HepG2 (cell line): ENCODE results near the gene ZMYM1. TPM values are rescaled to one million over a fixed set of nuclear protein-coding genes. Genes with fewer than 3 reads are reported as not detected.

Source experiments
- ARNT2 ChIP-seq: sonication (generic); formaldehyde crosslinking; IDR thresholded peaks from 2 replicates; pipeline ENCODE4 v1.8.0; 2022; ENCODE audit warnings: mild to moderate bottlenecking, low read depth, missing genetic modification reagents, moderate library complexity
- BRD4 ChIP-seq: sonication (generic); formaldehyde crosslinking; IDR thresholded peaks from 2 replicates; pipeline ENCODE4 v1.4.0; 2020; ENCODE audit warnings: missing genetic modification reagents
- ESRRA ChIP-seq: sonication (generic); formaldehyde crosslinking; IDR thresholded peaks from 2 replicates; pipeline ENCODE4 v1.5.1; 2020; ENCODE audit warnings: mild to moderate bottlenecking, low read depth, missing genetic modification reagents
- KAT2B ChIP-seq: fragments of 150-350 bp; IDR thresholded peaks from 2 replicates; pipeline ENCODE4 v1.6.1; 2014; ENCODE audit warnings: low read depth, low read length, borderline replicate concordance
- KDM2A ChIP-seq: sonication (generic); formaldehyde crosslinking; IDR thresholded peaks from 2 replicates; pipeline ENCODE4 v1.4.0; 2020; ENCODE audit warnings: low read depth, missing genetic modification reagents, borderline replicate concordance
- KLF15 ChIP-seq: sonication (generic); formaldehyde crosslinking; IDR thresholded peaks from 2 replicates; pipeline ENCODE4 v1.8.1; 2023; ENCODE audit warnings: borderline replicate concordance, mild to moderate bottlenecking, inconsistent platforms, missing genetic modification reagents, mixed read lengths
- MTF1 ChIP-seq: sonication (generic); formaldehyde crosslinking; IDR thresholded peaks from 2 replicates; pipeline ENCODE4 v1.5.0; 2020; ENCODE audit warnings: missing genetic modification reagents
- PITX1 ChIP-seq: sonication (generic); formaldehyde crosslinking; IDR thresholded peaks from 2 replicates; pipeline ENCODE4 v1.5.1; 2020; ENCODE audit warnings: mild to moderate bottlenecking, missing genetic modification reagents
- SAFB2 ChIP-seq: sonication (generic); formaldehyde crosslinking; IDR thresholded peaks from 2 replicates; pipeline ENCODE4 v1.5.1; 2020; ENCODE audit warnings: missing genetic modification reagents, low read depth, mild to moderate bottlenecking, borderline replicate concordance
- SETDB1 ChIP-seq: sonication (generic); formaldehyde crosslinking; IDR thresholded peaks from 2 replicates; pipeline ENCODE4 v1.5.1; 2020; ENCODE audit warnings: missing genetic modification reagents, mild to moderate bottlenecking, borderline replicate concordance
- TSC22D2 ChIP-seq: sonication (generic); formaldehyde crosslinking; IDR thresholded peaks from 2 replicates; pipeline ENCODE4 v1.5.1; 2020; ENCODE audit warnings: missing genetic modification reagents, mild to moderate bottlenecking, borderline replicate concordance
- ZNF292 ChIP-seq: sonication (generic); formaldehyde crosslinking; IDR thresholded peaks from 2 replicates; pipeline ENCODE4 v1.8.1; 2022; ENCODE audit warnings: mild to moderate bottlenecking, low read depth, missing genetic modification reagents, borderline replicate concordance
- ZNF468 ChIP-seq: sonication (generic); formaldehyde crosslinking; IDR thresholded peaks from 2 replicates; pipeline ENCODE4 v1.8.0; 2022; ENCODE audit warnings: mild to moderate bottlenecking, moderate library complexity, missing genetic modification reagents
- ZNF562 ChIP-seq: sonication (generic); formaldehyde crosslinking; IDR thresholded peaks from 2 replicates; pipeline ENCODE4 v1.8.0; 2022; ENCODE audit warnings: missing genetic modification reagents, borderline replicate concordance
- ZNF772 ChIP-seq: sonication (generic); formaldehyde crosslinking; IDR thresholded peaks from 2 replicates; pipeline ENCODE4 v1.5.0; 2020; ENCODE audit warnings: mild to moderate bottlenecking, missing genetic modification reagents
- ZNF777 ChIP-seq: sonication (generic); formaldehyde crosslinking; IDR thresholded peaks from 2 replicates; pipeline ENCODE4 v1.4.0; 2020; ENCODE audit warnings: missing genetic modification reagents
- polyA plus RNA-seq, 8 experiments: library from polyadenylated mRNA; depleted of rRNA in 3 of 8; stranded (reverse) in 7 of 8; unstranded in 1 of 8; fragments of >200 nt; fragmentation: Illumina TruSeq in 4 of 8; extraction: Trizol in 4 of 8; gene quantifications; 2 replicates each; pipeline versions ENCODE4 v1.2.1 to v1.2.3, GENCODE V29; 2011 to 2016; ENCODE audit warnings: low read depth in 4 of 8, missing spikeins in 1 of 8, mixed read lengths in 1 of 8; ENCODE audit not compliant: insufficient read depth in 1 of 8
- total RNA-seq, 5 experiments: library from RNA; depleted of rRNA; stranded (reverse); fragments of >200 nt; fragmentation: Illumina TruSeq; extraction: Trizol; gene quantifications; 2 replicates each; pipeline ENCODE4 v1.2.3, GENCODE V29; 2016; ENCODE audit warnings: low read depth in 1 of 5
- TF ChIP-seq, protein P1 (sequence below): sonication (generic); formaldehyde crosslinking; IDR thresholded peaks from 2 replicates; pipeline ENCODE4 v1.5.1; 2020; ENCODE audit warnings: mild to moderate bottlenecking, missing genetic modification reagents, borderline replicate concordance
- TF ChIP-seq, protein P2 (sequence below): sonication (generic); formaldehyde crosslinking; IDR thresholded peaks from 2 replicates; pipeline ENCODE4 v1.5.0; 2020; ENCODE audit warnings: missing genetic modification reagents
- TF ChIP-seq, protein P3 (sequence below): sonication (generic); formaldehyde crosslinking; IDR thresholded peaks from 2 replicates; pipeline ENCODE4 v1.8.1; 2023; ENCODE audit warnings: missing genetic modification reagents, inconsistent platforms, borderline replicate concordance
- TF ChIP-seq, protein P4 (sequence below): sonication (generic); formaldehyde crosslinking; IDR thresholded peaks from 2 replicates; pipeline ENCODE4 v1.4.0; 2020; ENCODE audit warnings: missing genetic modification reagents, mild to moderate bottlenecking, borderline replicate concordance
- TF ChIP-seq, protein P5 (sequence below): sonication (generic); formaldehyde crosslinking; IDR thresholded peaks from 2 replicates; pipeline ENCODE4 v1.4.0; 2020; ENCODE audit warnings: missing genetic modification reagents

Gene ZMYM1
- total and polyA plus RNA-seq, 2 of the 13 experiments (the other 11 are each of a cell fraction or from before 2014, with no cell fraction given), result 10.0 to 16.2 TPM

DNA sequence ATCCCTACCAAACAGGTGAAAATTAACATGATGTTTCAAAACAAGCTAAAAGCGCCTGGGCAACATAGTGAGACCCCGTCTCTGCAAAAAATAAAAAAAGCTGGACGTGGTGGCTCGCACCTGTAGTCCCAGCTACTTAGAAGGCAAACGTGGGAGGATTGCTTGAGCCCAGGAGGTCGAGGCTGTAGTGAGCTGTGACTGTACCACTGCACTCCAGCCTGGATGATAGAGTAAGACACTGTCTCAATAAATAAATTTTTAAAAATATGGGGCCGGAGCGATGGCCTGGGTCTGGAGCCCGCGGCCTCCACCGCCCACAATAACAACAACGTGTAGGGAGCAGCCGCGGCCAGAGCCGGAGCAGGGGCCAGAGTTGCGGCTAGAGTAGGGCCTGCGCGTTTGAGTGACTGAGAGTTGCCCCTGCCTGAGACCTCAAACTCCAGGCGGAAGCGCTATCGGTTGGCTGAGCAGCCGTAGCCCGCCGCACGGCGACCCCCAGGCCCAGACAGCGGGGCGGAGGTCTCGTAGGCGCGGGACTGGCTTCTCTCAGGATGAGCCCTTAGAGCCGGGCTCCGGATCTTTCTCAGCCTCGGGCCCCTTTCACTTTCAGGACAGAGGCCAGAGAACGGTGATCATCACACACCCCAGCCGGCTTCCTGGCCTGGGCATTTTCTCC, 41.4 kb downstream of the ZMYM1 start (continued):
- TF ChIP-seq, protein P1, sequence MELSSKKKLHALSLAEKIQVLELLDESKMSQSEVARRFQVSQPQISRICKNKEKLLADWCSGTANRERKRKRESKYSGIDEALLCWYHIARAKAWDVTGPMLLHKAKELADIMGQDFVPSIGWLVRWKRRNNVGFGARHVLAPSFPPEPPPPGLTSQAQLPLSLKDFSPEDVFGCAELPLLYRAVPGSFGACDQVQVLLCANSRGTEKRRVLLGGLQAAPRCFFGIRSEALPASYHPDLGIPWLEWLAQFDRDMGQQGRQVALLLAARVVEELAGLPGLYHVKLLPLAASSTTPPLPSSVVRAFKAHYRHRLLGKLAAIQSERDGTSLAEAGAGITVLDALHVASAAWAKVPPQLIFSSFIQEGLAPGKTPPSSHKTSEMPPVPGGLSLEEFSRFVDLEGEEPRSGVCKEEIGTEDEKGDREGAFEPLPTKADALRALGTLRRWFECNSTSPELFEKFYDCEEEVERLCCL, result no peak
- TF ChIP-seq SETDB1 (CRISPR knock-in tag) (no peak), ESRRA (CRISPR knock-in tag) (no peak), SAFB2 (CRISPR knock-in tag) (no peak), KLF15 (CRISPR knock-in tag) (no peak), ZNF772 (no peak), KDM2A (CRISPR knock-in tag) (peak; percentile 59; the same call in 1 of the 2 replicates), ZNF292 (CRISPR knock-in tag) (peak; percentile 69; the same call in 1 of the 2 replicates), ZNF777 (CRISPR knock-in tag) (peak; percentile 27; the same call in 1 of the 2 replicates), KAT2B (no peak), TSC22D2 (CRISPR knock-in tag) (no peak), ARNT2 (CRISPR knock-in tag) (0 out of 2 replicates have a peak, but pooled peaks have one; percentile 24), PITX1 (peak; percentile 13; the same call in 1 of the 2 replicates), BRD4 (CRISPR knock-in tag) (peak; percentile 75; the same call in 1 of the 2 replicates), MTF1 (CRISPR knock-in tag) (no peak), ZNF562 (CRISPR knock-in tag) (no peak), ZNF468 (CRISPR knock-in tag) (no peak)
- TF ChIP-seq, protein P2, sequence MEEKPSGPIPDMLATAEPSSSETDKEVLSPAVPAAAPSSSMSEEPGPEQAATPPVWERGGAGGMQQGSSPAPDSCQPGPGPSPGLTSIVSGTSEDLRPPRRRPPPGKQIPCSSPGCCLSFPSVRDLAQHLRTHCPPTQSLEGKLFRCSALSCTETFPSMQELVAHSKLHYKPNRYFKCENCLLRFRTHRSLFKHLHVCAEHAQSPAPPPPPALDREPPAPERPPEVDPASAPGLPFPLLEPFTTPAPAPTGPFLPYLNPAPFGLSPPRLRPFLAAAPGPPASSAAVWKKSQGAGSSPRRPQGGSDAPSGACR (CRISPR knock-in tag), result no peak
- TF ChIP-seq, protein P3, sequence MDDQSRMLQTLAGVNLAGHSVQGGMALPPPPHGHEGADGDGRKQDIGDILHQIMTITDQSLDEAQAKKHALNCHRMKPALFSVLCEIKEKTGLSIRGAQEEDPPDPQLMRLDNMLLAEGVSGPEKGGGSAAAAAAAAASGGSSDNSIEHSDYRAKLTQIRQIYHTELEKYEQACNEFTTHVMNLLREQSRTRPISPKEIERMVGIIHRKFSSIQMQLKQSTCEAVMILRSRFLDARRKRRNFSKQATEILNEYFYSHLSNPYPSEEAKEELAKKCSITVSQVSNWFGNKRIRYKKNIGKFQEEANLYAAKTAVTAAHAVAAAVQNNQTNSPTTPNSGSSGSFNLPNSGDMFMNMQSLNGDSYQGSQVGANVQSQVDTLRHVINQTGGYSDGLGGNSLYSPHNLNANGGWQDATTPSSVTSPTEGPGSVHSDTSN (CRISPR knock-in tag), result no peak
- TF ChIP-seq, protein P4, sequence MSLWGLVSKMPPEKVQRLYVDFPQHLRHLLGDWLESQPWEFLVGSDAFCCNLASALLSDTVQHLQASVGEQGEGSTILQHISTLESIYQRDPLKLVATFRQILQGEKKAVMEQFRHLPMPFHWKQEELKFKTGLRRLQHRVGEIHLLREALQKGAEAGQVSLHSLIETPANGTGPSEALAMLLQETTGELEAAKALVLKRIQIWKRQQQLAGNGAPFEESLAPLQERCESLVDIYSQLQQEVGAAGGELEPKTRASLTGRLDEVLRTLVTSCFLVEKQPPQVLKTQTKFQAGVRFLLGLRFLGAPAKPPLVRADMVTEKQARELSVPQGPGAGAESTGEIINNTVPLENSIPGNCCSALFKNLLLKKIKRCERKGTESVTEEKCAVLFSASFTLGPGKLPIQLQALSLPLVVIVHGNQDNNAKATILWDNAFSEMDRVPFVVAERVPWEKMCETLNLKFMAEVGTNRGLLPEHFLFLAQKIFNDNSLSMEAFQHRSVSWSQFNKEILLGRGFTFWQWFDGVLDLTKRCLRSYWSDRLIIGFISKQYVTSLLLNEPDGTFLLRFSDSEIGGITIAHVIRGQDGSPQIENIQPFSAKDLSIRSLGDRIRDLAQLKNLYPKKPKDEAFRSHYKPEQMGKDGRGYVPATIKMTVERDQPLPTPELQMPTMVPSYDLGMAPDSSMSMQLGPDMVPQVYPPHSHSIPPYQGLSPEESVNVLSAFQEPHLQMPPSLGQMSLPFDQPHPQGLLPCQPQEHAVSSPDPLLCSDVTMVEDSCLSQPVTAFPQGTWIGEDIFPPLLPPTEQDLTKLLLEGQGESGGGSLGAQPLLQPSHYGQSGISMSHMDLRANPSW (CRISPR knock-in tag), result no peak
- TF ChIP-seq, protein P5, sequence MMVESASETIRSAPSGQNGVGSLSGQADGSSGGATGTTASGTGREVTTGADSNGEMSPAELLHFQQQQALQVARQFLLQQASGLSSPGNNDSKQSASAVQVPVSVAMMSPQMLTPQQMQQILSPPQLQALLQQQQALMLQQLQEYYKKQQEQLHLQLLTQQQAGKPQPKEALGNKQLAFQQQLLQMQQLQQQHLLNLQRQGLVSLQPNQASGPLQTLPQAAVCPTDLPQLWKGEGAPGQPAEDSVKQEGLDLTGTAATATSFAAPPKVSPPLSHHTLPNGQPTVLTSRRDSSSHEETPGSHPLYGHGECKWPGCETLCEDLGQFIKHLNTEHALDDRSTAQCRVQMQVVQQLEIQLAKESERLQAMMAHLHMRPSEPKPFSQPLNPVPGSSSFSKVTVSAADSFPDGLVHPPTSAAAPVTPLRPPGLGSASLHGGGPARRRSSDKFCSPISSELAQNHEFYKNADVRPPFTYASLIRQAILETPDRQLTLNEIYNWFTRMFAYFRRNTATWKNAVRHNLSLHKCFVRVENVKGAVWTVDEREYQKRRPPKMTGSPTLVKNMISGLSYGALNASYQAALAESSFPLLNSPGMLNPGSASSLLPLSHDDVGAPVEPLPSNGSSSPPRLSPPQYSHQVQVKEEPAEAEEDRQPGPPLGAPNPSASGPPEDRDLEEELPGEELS, result no peak
